Subcutaneous abdominal adipose tissue (tissue), 5 donors: ENCODE measurements around the gene CEP112.
"Not testable (repeated sequence)": the region's sequence is repeated elsewhere in the genome, so short reads cannot be mapped to it uniquely, and the experiment has no call there.

Experiments
- H3K27ac ChIP-seq: one replicate; pipeline ENCODE4 v1.7.0; 2013; ENCODE audit warnings: low read depth, mild to moderate bottlenecking, inconsistent platforms, low read length, moderate library complexity
- H3K27me3 ChIP-seq, 5 donors: one replicate each; pipeline ENCODE4 v1.7.0; 2013; ENCODE audit warnings: low read length in 5 of 5, inconsistent platforms in 1 of 5; ENCODE audit not compliant: control insufficient read depth in 5 of 5, insufficient read depth in 4 of 5
- H3K36me3 ChIP-seq, 5 donors: one replicate each; pipeline ENCODE4 v1.7.0; 2013; ENCODE audit warnings: low read length in 5 of 5; ENCODE audit not compliant: control insufficient read depth in 5 of 5, insufficient read depth in 5 of 5
- H3K4me1 ChIP-seq, 5 donors: one replicate each; pipeline ENCODE4 v1.7.0; 2013; ENCODE audit warnings: low read length in 5 of 5, mild to moderate bottlenecking in 3 of 5, moderate library complexity in 1 of 5; ENCODE audit not compliant: control insufficient read depth in 5 of 5, insufficient read depth in 5 of 5
- H3K4me3 ChIP-seq, 5 donors: one replicate each; pipeline ENCODE4 v1.7.0; 2013; ENCODE audit warnings: low read length in 5 of 5, low read depth in 1 of 5
- H3K9ac ChIP-seq, 5 donors: one replicate each; pipeline ENCODE4 v1.7.0; 2013; ENCODE audit warnings: low read length in 5 of 5, mild to moderate bottlenecking in 4 of 5, moderate library complexity in 3 of 5
- H3K9me3 ChIP-seq, 5 donors: one replicate each; pipeline ENCODE4 v1.7.0; 2013; ENCODE audit warnings: low read length in 5 of 5; ENCODE audit not compliant: control insufficient read depth in 5 of 5
- donor health status: healthy.
- donor health status: healthy.
- donor health status: healthy.
- donor health status: healthy.
- donor health status: healthy.

The CEP112 gene

GRCh38 chr17:65851965-65852736, 339.8 kb downstream of the CEP112 start:
- Histone ChIP-seq H3K27me3 (no peaks in the 10 kb centered on the region), H3K4me1 (no peaks in the 10 kb centered on the region), H3K9ac (no peak overlapping the region)

GRCh38 chr17:65850486-65850885, 341.4 kb downstream of the CEP112 start:
- Histone ChIP-seq H3K9me3 (no peaks in the 10 kb centered on the region), H3K36me3 (peaks cover 0 to 5% (median 0%) of the 10 kb centered on the region in 5 donors), H3K4me3 (no peak overlapping the region), H3K9ac (no peak overlapping the region), H3K27me3 (no peaks in the 10 kb centered on the region), H3K27ac (no peak overlapping the region), H3K4me1 (no peaks in the 10 kb centered on the region)

More at GRCh38 chr17:65851965-65852736, 339.8 kb downstream of the CEP112 start:
- Histone ChIP-seq H3K36me3 (peaks cover 0 to 5% (median 0%) of the 10 kb centered on the region in 5 donors), H3K4me3 (no peak overlapping the region), H3K9me3 (no peaks in the 10 kb centered on the region), H3K27ac (no peak overlapping the region)

GRCh38 chr17:65848751-65849150, 343.2 kb downstream of the CEP112 start:
- Histone ChIP-seq H3K36me3 (peaks cover 0 to 5% (median 0%) of the 10 kb centered on the region in 5 donors), H3K4me3 (no peak overlapping the region), H3K9ac (no peak overlapping the region), H3K9me3 (no peaks in the 10 kb centered on the region), H3K27ac (no peak overlapping the region), H3K4me1 (no peaks in the 10 kb centered on the region), H3K27me3 (no peaks in the 10 kb centered on the region)

- no peaks in the 10 kb centered on the region for H3K27me3 ChIP-seq
- no peaks in the 10 kb centered on the region for H3K4me1 ChIP-seq
- no peak overlapping the region for H3K9ac ChIP-seq
- no peak overlapping the region for H3K4me3 ChIP-seq
- no peaks in the 10 kb centered on the region for H3K36me3 ChIP-seq
- H3K27ac ChIP-seq, result no peak overlapping the region
- H3K9me3 ChIP-seq, result peaks cover 3 to 6% (median 6%) of the 10 kb centered on the region in 5 donors
Measured at GRCh38 chr17:65841089-65841488, 350.8 kb downstream of the CEP112 start.

- peaks cover 5 to 25% (median 16%) of the 10 kb centered on the region in 5 donors for H3K9me3 ChIP-seq
- H3K4me3 ChIP-seq, H3K9ac ChIP-seq, H3K27me3 ChIP-seq, H3K4me1 ChIP-seq, H3K27ac ChIP-seq, H3K36me3 ChIP-seq: not testable (repeated sequence)
Measured at GRCh38 chr17:65837232-65837631, 354.7 kb downstream of the CEP112 start.

- Histone ChIP-seq H3K4me3 (no peak overlapping the region), H3K4me1 (peaks cover 0 to 2% (median 0%) of the 10 kb centered on the region in 5 donors), H3K27me3 (no peaks in the 10 kb centered on the region), H3K36me3 (no peaks in the 10 kb centered on the region), H3K27ac (no peak overlapping the region), H3K9ac (no peak overlapping the region), H3K9me3 (peaks cover 2 to 28% (median 12%) of the 10 kb centered on the region in 5 donors)
Measured at GRCh38 chr17:65833214-65833613, 358.7 kb downstream of the CEP112 start.

- Histone ChIP-seq H3K9me3 (peaks cover 2 to 27% (median 13%) of the 10 kb centered on the region in 5 donors), H3K9ac (no peak overlapping the region), H3K36me3 (peaks cover 0 to 3% (median 0%) of the 10 kb centered on the region in 5 donors)
Measured at GRCh38 chr17:65830356-65830755, 361.6 kb downstream of the CEP112 start.

GRCh38 chr17:65826577-65826976, 365.4 kb downstream of the CEP112 start:
- not testable (repeated sequence) for H3K9ac ChIP-seq, H3K36me3 ChIP-seq, H3K4me3 ChIP-seq, H3K27ac ChIP-seq, H3K27me3 ChIP-seq, H3K4me1 ChIP-seq, H3K9me3 ChIP-seq

More at GRCh38 chr17:65830356-65830755, 361.6 kb downstream of the CEP112 start:
- H3K4me1 ChIP-seq, result peaks cover 0 to 2% (median 0%) of the 10 kb centered on the region in 5 donors
- H3K27ac ChIP-seq, result no peak overlapping the region
- no peaks in the 10 kb centered on the region for H3K27me3 ChIP-seq
- no peak overlapping the region for H3K4me3 ChIP-seq

GRCh38 chr17:65824901-65825300, 367.0 kb downstream of the CEP112 start:
- no peak overlapping the region for H3K27ac ChIP-seq
- H3K9ac ChIP-seq, result no peak overlapping the region
- H3K4me3 ChIP-seq, result no peak overlapping the region
- H3K4me1 ChIP-seq, result peaks cover 0 to 6% (median 0%) of the 10 kb centered on the region in 5 donors
- H3K36me3 ChIP-seq, result peaks cover 0 to 5% (median 3%) of the 10 kb centered on the region in 5 donors
- H3K9me3 ChIP-seq, result peaks cover 0 to 3% (median 0%) of the 10 kb centered on the region in 5 donors
- H3K27me3 ChIP-seq, result no peaks in the 10 kb centered on the region

GRCh38 chr17:65823713-65824112, 368.2 kb downstream of the CEP112 start:
- peaks cover 0 to 6% (median 0%) of the 10 kb centered on the region in 5 donors for H3K4me1 ChIP-seq
- no peak overlapping the region for H3K27ac ChIP-seq
- peaks cover 0 to 5% (median 3%) of the 10 kb centered on the region in 5 donors for H3K36me3 ChIP-seq
- H3K9ac ChIP-seq, result no peak overlapping the region
- no peaks in the 10 kb centered on the region for H3K27me3 ChIP-seq
- H3K4me3 ChIP-seq, result no peak overlapping the region
- peaks cover 0 to 3% (median 0%) of the 10 kb centered on the region in 5 donors for H3K9me3 ChIP-seq
